SK-N-SH treated with all-trans-retinoic acid at 6 μM for 48 hours (cell line): ENCODE measurements around the gene PSMA3.

ENCODE experiments used
- ATAC-seq: fragments of 200-7000 bp; cut with Tn5 transposase; 3 replicates; pipeline ENCODE4 v1.9.1; 2020; ENCODE audit warnings: mild to moderate bottlenecking, moderate library complexity
- ARNTL ChIP-seq: fragments of 450-650 bp; formaldehyde crosslinking; IDR thresholded peaks from 2 replicates; pipeline ENCODE4 v1.5.0; 2020; ENCODE audit warnings: low read depth, mild to moderate bottlenecking, moderate library complexity, borderline replicate concordance
- CSDC2 ChIP-seq: fragments of 250-450 bp; sonication (Bioruptor Pico); IDR thresholded peaks from 2 replicates; pipeline ENCODE4 v1.5.0; 2020; ENCODE audit warnings: mild to moderate bottlenecking, moderate library complexity
- CSRNP3 ChIP-seq: fragments of 250-450 bp; sonication (Bioruptor Pico); IDR thresholded peaks from 2 replicates; pipeline ENCODE4 v1.5.1; 2021; ENCODE audit warnings: mild to moderate bottlenecking, moderate library complexity
- ESRRG ChIP-seq: fragments of 250-450 bp; sonication (Bioruptor Pico); IDR thresholded peaks from 2 replicates; pipeline ENCODE4 v1.6.1; 2021; ENCODE audit warnings: mild to moderate bottlenecking
- GLIS3 ChIP-seq: fragments of 250-450 bp; sonication (Bioruptor Pico); IDR thresholded peaks from 2 replicates; pipeline ENCODE4 v1.5.0; 2020; ENCODE audit warnings: mild to moderate bottlenecking, moderate library complexity
- ISL1 ChIP-seq: fragments of 250-450 bp; sonication (Bioruptor Pico); IDR thresholded peaks from 2 replicates; pipeline ENCODE4 v2.1.2; 2022; ENCODE audit warnings: mild to moderate bottlenecking, moderate library complexity
- OSR1 ChIP-seq: fragments of 250-450 bp; sonication (Bioruptor Pico); IDR thresholded peaks from 2 replicates; pipeline ENCODE4 v1.8.0; 2022; ENCODE audit warnings: moderate library complexity, mild to moderate bottlenecking, inconsistent platforms
- PPARA ChIP-seq: fragments of 250-450 bp; sonication (Bioruptor Pico); IDR thresholded peaks from 2 replicates; pipeline ENCODE4 v1.5.0; 2020; ENCODE audit warnings: mild to moderate bottlenecking, borderline replicate concordance
- SNAI2 ChIP-seq: fragments of 250-450 bp; sonication (Bioruptor Pico); IDR thresholded peaks from 2 replicates; pipeline ENCODE4 v1.5.0; 2020; ENCODE audit warnings: mild to moderate bottlenecking, moderate library complexity
- TCF4 ChIP-seq: fragments of 250-450 bp; sonication (Bioruptor Pico); IDR thresholded peaks from 2 replicates; pipeline ENCODE4 v1.8.0; 2021; ENCODE audit warnings: mild to moderate bottlenecking, moderate library complexity, borderline replicate concordance
- TOX ChIP-seq: fragments of 250-450 bp; sonication (Bioruptor Pico); IDR thresholded peaks from 2 replicates; pipeline ENCODE4 v1.8.0; 2021; ENCODE audit warnings: mild to moderate bottlenecking, moderate library complexity, borderline replicate concordance
- ZC3H10 ChIP-seq: fragments of 250-450 bp; sonication (Bioruptor Pico); IDR thresholded peaks from 2 replicates; pipeline ENCODE4 v1.5.1; 2021; ENCODE audit warnings: mild to moderate bottlenecking, moderate library complexity
- ZFP3 ChIP-seq: fragments of 250-450 bp; sonication (Bioruptor Pico); IDR thresholded peaks from 2 replicates; pipeline ENCODE4 v1.5.0; 2020; ENCODE audit warnings: mild to moderate bottlenecking, moderate library complexity
- ZFP30 ChIP-seq: fragments of 450-650 bp; formaldehyde crosslinking; IDR thresholded peaks from 2 replicates; pipeline ENCODE4 v1.5.0; 2022; ENCODE audit warnings: mild to moderate bottlenecking, moderate library complexity
- ZNF565 ChIP-seq: fragments of 450-650 bp; formaldehyde crosslinking; conservative IDR thresholded peaks from 2 replicates; pipeline ENCODE4 v1.5.0; 2020; ENCODE audit warnings: low read depth, mild to moderate bottlenecking, moderate library complexity
- ZNF70 ChIP-seq: fragments of 450-650 bp; formaldehyde crosslinking; IDR thresholded peaks from 2 replicates; pipeline ENCODE4 v1.5.0; 2020; ENCODE audit warnings: mild to moderate bottlenecking, moderate library complexity
- ZNF8 ChIP-seq: fragments of 450-650 bp; formaldehyde crosslinking; IDR thresholded peaks from 2 replicates; pipeline ENCODE4 v1.5.0; 2020; ENCODE audit warnings: mild to moderate bottlenecking, moderate library complexity
- TF ChIP-seq, protein P1 (sequence below): fragments of 250-450 bp; sonication (Bioruptor Pico); IDR thresholded peaks from 2 replicates; pipeline ENCODE4 v1.5.0; 2020; ENCODE audit warnings: mild to moderate bottlenecking, moderate library complexity
- TF ChIP-seq, protein P2 (sequence below): fragments of 250-450 bp; sonication (Bioruptor Pico); IDR thresholded peaks from 2 replicates; pipeline ENCODE4 v1.8.0; 2021; ENCODE audit warnings: low read depth, mild to moderate bottlenecking, moderate library complexity, borderline replicate concordance
- TF ChIP-seq, protein P3 (sequence below): fragments of 250-450 bp; sonication (Bioruptor Pico); IDR thresholded peaks from 2 replicates; pipeline ENCODE4 v1.5.1; 2020; ENCODE audit warnings: low read depth, mild to moderate bottlenecking, moderate library complexity
- TF ChIP-seq, protein P4 (sequence below): fragments of 250-450 bp; sonication (Bioruptor Pico); IDR thresholded peaks from 2 replicates; pipeline ENCODE4 v1.8.0; 2020; ENCODE audit warnings: mild to moderate bottlenecking, moderate library complexity, borderline replicate concordance

The PSMA3 gene

DNA sequence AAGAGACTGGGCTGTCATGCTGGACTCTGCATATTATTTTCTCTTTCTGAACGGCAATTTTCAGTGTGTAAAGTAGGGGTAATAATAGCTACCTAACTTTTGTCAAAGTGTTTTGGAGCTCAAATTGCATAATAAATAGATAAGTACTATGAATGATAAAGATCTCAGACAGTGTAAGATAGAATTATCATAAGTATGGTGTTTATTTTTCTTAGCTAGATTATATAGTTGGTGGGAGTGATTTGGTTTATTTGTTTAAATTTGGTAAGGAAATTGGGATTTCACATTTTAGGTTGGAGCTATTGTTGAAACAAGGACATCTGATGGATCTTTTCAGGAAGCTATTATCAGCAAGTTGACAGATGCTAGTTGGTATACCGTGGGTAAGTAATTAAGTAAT lies 61.1 kb downstream of the PSMA3 start:
- ATAC-seq, result no peak
- TF ChIP-seq, protein P1, sequence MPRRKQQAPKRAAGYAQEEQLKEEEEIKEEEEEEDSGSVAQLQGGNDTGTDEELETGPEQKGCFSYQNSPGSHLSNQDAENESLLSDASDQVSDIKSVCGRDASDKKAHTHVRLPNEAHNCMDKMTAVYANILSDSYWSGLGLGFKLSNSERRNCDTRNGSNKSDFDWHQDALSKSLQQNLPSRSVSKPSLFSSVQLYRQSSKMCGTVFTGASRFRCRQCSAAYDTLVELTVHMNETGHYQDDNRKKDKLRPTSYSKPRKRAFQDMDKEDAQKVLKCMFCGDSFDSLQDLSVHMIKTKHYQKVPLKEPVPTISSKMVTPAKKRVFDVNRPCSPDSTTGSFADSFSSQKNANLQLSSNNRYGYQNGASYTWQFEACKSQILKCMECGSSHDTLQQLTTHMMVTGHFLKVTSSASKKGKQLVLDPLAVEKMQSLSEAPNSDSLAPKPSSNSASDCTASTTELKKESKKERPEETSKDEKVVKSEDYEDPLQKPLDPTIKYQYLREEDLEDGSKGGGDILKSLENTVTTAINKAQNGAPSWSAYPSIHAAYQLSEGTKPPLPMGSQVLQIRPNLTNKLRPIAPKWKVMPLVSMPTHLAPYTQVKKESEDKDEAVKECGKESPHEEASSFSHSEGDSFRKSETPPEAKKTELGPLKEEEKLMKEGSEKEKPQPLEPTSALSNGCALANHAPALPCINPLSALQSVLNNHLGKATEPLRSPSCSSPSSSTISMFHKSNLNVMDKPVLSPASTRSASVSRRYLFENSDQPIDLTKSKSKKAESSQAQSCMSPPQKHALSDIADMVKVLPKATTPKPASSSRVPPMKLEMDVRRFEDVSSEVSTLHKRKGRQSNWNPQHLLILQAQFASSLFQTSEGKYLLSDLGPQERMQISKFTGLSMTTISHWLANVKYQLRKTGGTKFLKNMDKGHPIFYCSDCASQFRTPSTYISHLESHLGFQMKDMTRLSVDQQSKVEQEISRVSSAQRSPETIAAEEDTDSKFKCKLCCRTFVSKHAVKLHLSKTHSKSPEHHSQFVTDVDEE, result no peak
- no peak for TF ChIP-seq ZC3H10 (CRISPR knock-in tag)
- no peak for TF ChIP-seq SNAI2 (CRISPR knock-in tag)
- no peak for TF ChIP-seq CSRNP3
- no peak for TF ChIP-seq ISL1 (CRISPR knock-in tag)
- TF ChIP-seq GLIS3 (CRISPR knock-in tag), result no peak
- TF ChIP-seq, protein P2, sequence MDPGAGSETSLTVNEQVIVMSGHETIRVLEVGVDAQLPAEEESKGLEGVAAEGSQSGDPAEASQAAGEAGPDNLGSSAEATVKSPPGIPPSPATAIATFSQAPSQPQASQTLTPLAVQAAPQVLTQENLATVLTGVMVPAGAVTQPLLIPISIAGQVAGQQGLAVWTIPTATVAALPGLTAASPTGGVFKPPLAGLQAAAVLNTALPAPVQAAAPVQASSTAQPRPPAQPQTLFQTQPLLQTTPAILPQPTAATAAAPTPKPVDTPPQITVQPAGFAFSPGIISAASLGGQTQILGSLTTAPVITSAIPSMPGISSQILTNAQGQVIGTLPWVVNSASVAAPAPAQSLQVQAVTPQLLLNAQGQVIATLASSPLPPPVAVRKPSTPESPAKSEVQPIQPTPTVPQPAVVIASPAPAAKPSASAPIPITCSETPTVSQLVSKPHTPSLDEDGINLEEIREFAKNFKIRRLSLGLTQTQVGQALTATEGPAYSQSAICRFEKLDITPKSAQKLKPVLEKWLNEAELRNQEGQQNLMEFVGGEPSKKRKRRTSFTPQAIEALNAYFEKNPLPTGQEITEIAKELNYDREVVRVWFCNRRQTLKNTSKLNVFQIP (CRISPR knock-in tag), result no peak
- no peak for TF ChIP-seq PPARA (CRISPR knock-in tag)
- TF ChIP-seq CSDC2, result no peak
- no peak for TF ChIP-seq TOX (CRISPR knock-in tag)
- TF ChIP-seq ZFP30 (CRISPR knock-in tag), result no peak
- TF ChIP-seq, protein P3, sequence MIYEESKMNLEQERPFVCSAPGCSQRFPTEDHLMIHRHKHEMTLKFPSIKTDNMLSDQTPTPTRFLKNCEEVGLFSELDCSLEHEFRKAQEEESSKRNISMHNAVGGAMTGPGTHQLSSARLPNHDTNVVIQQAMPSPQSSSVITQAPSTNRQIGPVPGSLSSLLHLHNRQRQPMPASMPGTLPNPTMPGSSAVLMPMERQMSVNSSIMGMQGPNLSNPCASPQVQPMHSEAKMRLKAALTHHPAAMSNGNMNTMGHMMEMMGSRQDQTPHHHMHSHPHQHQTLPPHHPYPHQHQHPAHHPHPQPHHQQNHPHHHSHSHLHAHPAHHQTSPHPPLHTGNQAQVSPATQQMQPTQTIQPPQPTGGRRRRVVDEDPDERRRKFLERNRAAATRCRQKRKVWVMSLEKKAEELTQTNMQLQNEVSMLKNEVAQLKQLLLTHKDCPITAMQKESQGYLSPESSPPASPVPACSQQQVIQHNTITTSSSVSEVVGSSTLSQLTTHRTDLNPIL (CRISPR knock-in tag), result no peak
- no peak for TF ChIP-seq ARNTL
- no peak for TF ChIP-seq ESRRG
- no peak for TF ChIP-seq ZNF8
- no peak for TF ChIP-seq ZNF565 (CRISPR knock-in tag)
- no peak for TF ChIP-seq ZFP3 (CRISPR knock-in tag)
- TF ChIP-seq TCF4 (CRISPR knock-in tag), result no peak
- no peak for TF ChIP-seq OSR1 (CRISPR knock-in tag)

DNA sequence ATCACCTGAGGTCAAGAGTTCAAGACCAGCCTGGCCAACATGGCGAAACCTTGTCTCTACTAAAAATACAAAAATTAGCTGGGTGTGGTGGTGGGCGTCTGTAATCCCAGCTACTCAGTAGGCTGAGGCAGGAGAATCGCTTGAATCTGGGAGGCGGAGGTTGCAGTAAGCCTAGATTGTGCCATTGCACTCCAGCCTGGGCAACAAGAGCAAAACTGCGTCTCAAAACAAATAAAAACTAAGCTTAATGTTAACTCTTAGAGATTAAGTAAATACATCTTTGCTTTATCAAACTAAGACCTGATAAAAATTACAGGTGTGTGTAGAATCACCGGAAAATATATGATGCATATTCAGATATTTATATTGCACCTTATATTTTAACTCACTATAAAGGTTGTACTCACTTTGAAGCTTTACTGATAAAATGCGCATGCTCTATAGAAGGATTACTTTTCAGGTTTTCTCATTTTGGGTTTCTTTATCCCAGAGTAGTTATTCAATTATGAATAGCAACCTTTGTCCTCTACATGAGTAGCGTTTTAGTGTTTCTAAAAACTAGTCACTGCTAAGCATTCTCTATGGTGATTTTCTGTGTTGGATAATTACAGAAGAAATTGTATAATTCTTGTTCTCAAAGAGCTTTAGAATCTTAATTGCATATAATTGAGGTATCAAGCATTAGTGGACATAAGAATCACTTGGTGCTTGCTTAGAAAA lies 63.1 kb downstream of the PSMA3 start:
- no peak for ATAC-seq
- TF ChIP-seq TCF4 (CRISPR knock-in tag) (no peak), CSRNP3 (no peak), ZNF565 (CRISPR knock-in tag) (no peak), PPARA (CRISPR knock-in tag) (no peak), ISL1 (CRISPR knock-in tag) (no peak), OSR1 (CRISPR knock-in tag) (no peak), SNAI2 (CRISPR knock-in tag) (no peak), ZC3H10 (CRISPR knock-in tag) (no peak), ZNF70 (CRISPR knock-in tag) (no peak)
- TF ChIP-seq, protein P4, sequence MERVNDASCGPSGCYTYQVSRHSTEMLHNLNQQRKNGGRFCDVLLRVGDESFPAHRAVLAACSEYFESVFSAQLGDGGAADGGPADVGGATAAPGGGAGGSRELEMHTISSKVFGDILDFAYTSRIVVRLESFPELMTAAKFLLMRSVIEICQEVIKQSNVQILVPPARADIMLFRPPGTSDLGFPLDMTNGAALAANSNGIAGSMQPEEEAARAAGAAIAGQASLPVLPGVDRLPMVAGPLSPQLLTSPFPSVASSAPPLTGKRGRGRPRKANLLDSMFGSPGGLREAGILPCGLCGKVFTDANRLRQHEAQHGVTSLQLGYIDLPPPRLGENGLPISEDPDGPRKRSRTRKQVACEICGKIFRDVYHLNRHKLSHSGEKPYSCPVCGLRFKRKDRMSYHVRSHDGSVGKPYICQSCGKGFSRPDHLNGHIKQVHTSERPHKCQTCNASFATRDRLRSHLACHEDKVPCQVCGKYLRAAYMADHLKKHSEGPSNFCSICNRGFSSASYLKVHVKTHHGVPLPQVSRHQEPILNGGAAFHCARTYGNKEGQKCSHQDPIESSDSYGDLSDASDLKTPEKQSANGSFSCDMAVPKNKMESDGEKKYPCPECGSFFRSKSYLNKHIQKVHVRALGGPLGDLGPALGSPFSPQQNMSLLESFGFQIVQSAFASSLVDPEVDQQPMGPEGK (CRISPR knock-in tag), result no peak
- TF ChIP-seq, protein P1, result no peak
- TF ChIP-seq, all 23 proteins: peak for 0
